AG04449 (cell line): ENCODE data around the gene NUDT19.
A peak's percentile ranks its signal among the peaks of the same experiment; 100 is the strongest.

Experiments used
- CTCF ChIA-PET: fragments of 350-600 bp; formaldehyde crosslinking; extraction: SDS; loops from one replicate; lab custom pipeline; 2021; ENCODE audit warnings: antibody characterized with exemption; lab: Yijun Ruan, JAX
- POLR2A ChIA-PET: fragments of 400-600, 350-600 bp; formaldehyde crosslinking; extraction: SDS; loops from one replicate; lab custom pipeline; 2020; ENCODE audit warnings: antibody characterized with exemption, inconsistent platforms; lab: Yijun Ruan, JAX
- DNase-seq: peaks from one replicate; pipeline ENCODE4 v3.0.0-alpha.2; 2010; ENCODE audit warnings: low read depth, low spot score
- H3K4me3 ChIP-seq: 2 replicates; pipeline ENCODE4 v1.5.1; 2011; ENCODE audit warnings: low read depth, mild to moderate bottlenecking, control low read depth, low read length
- CTCF ChIP-seq: IDR thresholded peaks from one replicate; pipeline ENCODE4 v1.5.1; 2011; ENCODE audit warnings: mild to moderate bottlenecking, moderate library complexity, low read length, control low read depth, inconsistent platforms; ENCODE audit not compliant: insufficient read depth; ENCODE audit errors: missing control alignments

The NUDT19 gene

GRCh38 chr19:32691291-32691951 lies at the start of gene NUDT19:
TSS of gene NUDT19 (plus strand) at chr19:32691821. CDS start at chr19:32691961, 140 bp downstream.
- CTCF ChIA-PET, result interaction anchor here (0.6 to 1.3 kb wide), 7 partner anchors 8 to 281 kb away, joined by 3 to 5 read pairs (median 3); partner anchors contain the start of genes CEP89 and FAAP24
- DNase-seq, result no peak
- no peak for TF ChIP-seq CTCF
- peak within 1 kb of the TSS; percentile 71 for H3K4me3 ChIP-seq
- POLR2A ChIA-PET, result interaction anchor here (0.6 to 0.8 kb wide), 2 partner anchors 16 to 485 kb away, joined by 3 read pairs; partner anchors contain the start of gene ANKRD27

GRCh38 chr19:32642771-32643170 lies 48.9 kb upstream of the NUDT19 start:
- ChIA-PET POLR2A (no interaction called here), CTCF (no interaction called here)
- TF ChIP-seq CTCF, result no peak
- no peak for DNase-seq
- H3K4me3 ChIP-seq, result no peak overlapping the region

DNA sequence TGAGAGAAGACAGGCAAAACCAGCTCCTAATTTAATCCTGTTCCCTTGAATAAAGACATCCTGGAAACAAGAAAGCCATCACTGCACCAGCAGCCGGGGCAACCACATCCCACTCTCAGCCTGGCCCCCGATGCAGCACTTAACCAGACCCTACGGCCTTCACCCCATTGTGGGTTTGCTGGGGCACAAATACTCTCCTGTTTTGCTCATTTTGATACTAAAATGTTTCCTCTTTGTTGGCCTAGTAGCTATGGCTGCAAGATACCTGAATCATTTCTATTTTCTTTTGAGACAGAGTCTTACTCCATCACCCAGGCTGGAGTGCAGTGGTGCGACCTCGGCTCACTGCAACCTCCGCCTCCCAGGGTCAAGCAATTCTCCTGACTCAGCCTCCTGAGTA lies 45.1 kb upstream of the NUDT19 start:
- ChIA-PET POLR2A (no interaction called here), CTCF (no interaction called here)
- no peak for TF ChIP-seq CTCF
- no peak overlapping the region for H3K4me3 ChIP-seq
- no peak for DNase-seq

DNA sequence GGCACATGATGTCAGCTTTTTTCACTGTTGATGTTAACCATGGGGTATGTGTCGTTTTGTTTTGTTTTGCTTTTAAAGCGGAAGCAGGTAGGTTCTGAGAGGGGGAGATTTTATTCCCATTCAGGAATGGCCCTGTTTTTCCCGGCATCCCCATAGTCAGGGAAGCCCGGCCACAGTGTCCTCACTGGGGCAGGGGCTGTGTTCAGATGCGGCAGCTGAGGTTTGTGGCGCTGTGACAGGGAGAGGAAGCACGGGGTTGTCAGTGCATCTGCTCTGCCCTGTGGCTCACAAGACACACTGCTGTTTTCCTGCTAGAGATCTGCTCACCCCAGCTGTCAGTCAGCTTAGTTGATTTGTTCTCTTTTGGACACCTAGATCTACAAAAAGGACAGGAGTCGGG lies 44.3 kb upstream of the NUDT19 start:
- ChIA-PET POLR2A (no interaction called here), CTCF (no interaction called here)
- DNase-seq, result no peak
- H3K4me3 ChIP-seq, result no peak overlapping the region
- TF ChIP-seq CTCF, result no peak

DNA sequence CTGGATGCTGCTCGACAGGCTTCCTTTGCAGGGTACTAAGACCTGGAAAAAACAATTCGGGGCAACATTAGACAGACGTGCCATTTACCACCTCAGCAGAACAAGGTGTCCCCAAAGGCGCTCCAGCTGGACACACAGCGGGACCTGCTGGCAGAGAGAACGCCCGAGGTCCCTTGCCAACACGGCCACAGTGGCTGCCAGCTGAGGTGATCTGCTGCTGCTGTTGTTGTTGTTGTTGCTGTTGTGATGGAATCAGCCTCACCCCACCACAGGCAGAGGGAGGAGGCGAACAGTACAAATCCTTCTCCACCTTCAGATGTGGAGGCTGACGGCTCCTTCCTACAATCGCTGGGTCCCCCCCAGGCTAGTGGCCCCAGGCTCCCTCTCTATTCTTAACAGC lies 41.9 kb upstream of the NUDT19 start:
- H3K4me3 ChIP-seq, result no peak overlapping the region
- no peak for TF ChIP-seq CTCF
- POLR2A ChIA-PET, result interaction anchor here (0.7 kb wide), 1 partner anchor 27 kb away, joined by 3 read pairs; no protein-coding TSS in a partner anchor
- no peak for DNase-seq
- CTCF ChIA-PET, result interaction anchor here (1.5 kb wide), 1 partner anchor 50 kb away, joined by 3 read pairs; no protein-coding TSS in a partner anchor

DNA sequence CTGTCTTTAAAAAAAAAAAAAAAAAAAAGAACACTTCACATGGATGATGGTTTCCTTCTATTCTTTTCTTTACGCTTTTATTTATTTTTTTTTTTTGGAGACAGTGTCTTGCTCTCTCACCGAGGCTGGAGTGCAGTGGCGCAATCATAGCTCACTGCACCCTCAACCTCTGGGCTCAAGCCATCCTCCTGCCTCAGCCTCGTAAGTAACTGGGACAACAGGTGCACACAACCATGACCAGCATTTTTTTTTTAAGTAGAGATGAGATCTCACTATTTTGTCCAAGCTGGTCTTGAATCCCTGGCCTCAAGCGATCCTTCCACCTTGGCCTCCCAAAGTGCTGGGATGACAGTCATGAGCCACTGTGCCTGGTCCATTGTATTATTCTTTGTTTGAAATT lies 41.0 kb upstream of the NUDT19 start:
- POLR2A ChIA-PET, result no interaction called here
- no peak for TF ChIP-seq CTCF
- no peak for DNase-seq
- H3K4me3 ChIP-seq, result no peak overlapping the region
- CTCF ChIA-PET, result no interaction called here
